GM23338 (cell line): ENCODE measurements around the gene TMED9. TPM values are rescaled to one million over a fixed set of nuclear protein-coding genes. Genes with fewer than 3 reads are reported as not detected.

ENCODE experiments used
- ATAC-seq: fragments of 200-7000 bp; cut with Tn5 transposase; 3 replicates; pipeline ENCODE4 v1.9.1; 2020
- DNase-seq: peaks from one replicate; pipeline ENCODE4 v3.0.0-alpha.2; 2015; ENCODE audit warnings: low spot score
- H2AFZ ChIP-seq: fragments of 200-600 bp; sonication (generic); 2 replicates; pipeline ENCODE4 v1.8.0; 2016; ENCODE audit warnings: antibody characterized with exemption, mild to moderate bottlenecking, moderate library complexity
- H3F3A ChIP-seq: fragments of 200-600 bp; sonication (generic); replicated peaks from 2 replicates; pipeline ENCODE4 v1.8.0; 2017; ENCODE audit warnings: antibody characterized with exemption, mixed run types, low read depth
- H3K27ac ChIP-seq: fragments of 200-600 bp; sonication (generic); 2 replicates; pipeline ENCODE4 v1.6.1; 2016; ENCODE audit warnings: low read depth
- H3K27me3 ChIP-seq: fragments of 200-600 bp; sonication (generic); 2 replicates; pipeline ENCODE4 v1.8.0; 2016; ENCODE audit warnings: mild to moderate bottlenecking, mixed run types, moderate library complexity; ENCODE audit not compliant: insufficient read depth
- H3K36me3 ChIP-seq: fragments of 200-600 bp; sonication (generic); 2 replicates; pipeline ENCODE4 v1.8.0; 2016; ENCODE audit warnings: mild to moderate bottlenecking; ENCODE audit not compliant: insufficient read depth
- H3K4me1 ChIP-seq: fragments of 200-600 bp; sonication (generic); 2 replicates; pipeline ENCODE4 v1.8.0; 2016; ENCODE audit warnings: mild to moderate bottlenecking, moderate library complexity; ENCODE audit not compliant: insufficient read depth
- H3K4me2 ChIP-seq: fragments of 200-600 bp; sonication (generic); 2 replicates; pipeline ENCODE4 v1.7.1; 2017; ENCODE audit warnings: mixed run types
- H3K4me3 ChIP-seq: fragments of 200-600 bp; sonication (generic); 2 replicates; pipeline ENCODE4 v1.6.1; 2016; ENCODE audit warnings: mixed run types
- H3K79me2 ChIP-seq: fragments of 200-600 bp; sonication (generic); replicated peaks from 2 replicates; pipeline ENCODE4 v1.8.0; 2017; ENCODE audit warnings: mild to moderate bottlenecking; ENCODE audit not compliant: insufficient read depth
- H3K9me2 ChIP-seq: fragments of 200-600 bp; sonication (generic); 2 replicates; pipeline ENCODE4 v1.8.0; 2017; ENCODE audit not compliant: insufficient read depth
- H4K20me1 ChIP-seq: fragments of 200-600 bp; sonication (generic); replicated peaks from 2 replicates; pipeline ENCODE4 v1.8.0; 2017; ENCODE audit warnings: mild to moderate bottlenecking; ENCODE audit not compliant: insufficient read depth
- H3K27ac Mint-ChIP-seq: 2 replicates; pipeline ENCODE4 v1.8.0; 2020; ENCODE audit warnings: inconsistent platforms, mild to moderate bottlenecking, moderate library complexity, mixed read lengths
- H3K27me3 Mint-ChIP-seq: 3 replicates; pipeline ENCODE4 v1.8.0; 2022; ENCODE audit warnings: low read depth, mild to moderate bottlenecking, moderate library complexity, mixed read lengths, inconsistent platforms; ENCODE audit not compliant: insufficient read depth, poor library complexity
- H3K36me3 Mint-ChIP-seq: 3 replicates; pipeline ENCODE4 v1.8.0; 2021; ENCODE audit warnings: low read depth, mild to moderate bottlenecking, inconsistent platforms, moderate library complexity, mixed read lengths
- H3K4me1 Mint-ChIP-seq: 3 replicates; pipeline ENCODE4 v1.8.0; 2020; ENCODE audit warnings: mild to moderate bottlenecking, inconsistent platforms, mixed read lengths
- H3K4me3 Mint-ChIP-seq: 3 replicates; pipeline ENCODE4 v1.8.0; 2021; ENCODE audit warnings: moderate library complexity, mild to moderate bottlenecking, inconsistent platforms, mixed read lengths
- H3K9me3 Mint-ChIP-seq: 3 replicates; pipeline ENCODE4 v1.8.0; 2020; ENCODE audit warnings: moderate library complexity, mild to moderate bottlenecking, inconsistent platforms, mixed read lengths
- CREB1 ChIP-seq: fragments of 250-450 bp; sonication (Bioruptor Pico); IDR thresholded peaks from 2 replicates; pipeline ENCODE4 v1.5.0; 2020; ENCODE audit warnings: low read depth, mild to moderate bottlenecking, moderate library complexity
- ETS1 ChIP-seq: IDR thresholded peaks from 2 replicates; pipeline ENCODE4 v1.6.1; 2016; ENCODE audit warnings: antibody characterized with exemption
- EZH2 ChIP-seq: fragments of 200-600 bp; sonication (generic); IDR thresholded peaks from one replicate; pipeline ENCODE4 v1.8.0; 2017; ENCODE audit warnings: antibody characterized with exemption, mild to moderate bottlenecking, low read depth; ENCODE audit not compliant: unreplicated experiment
- JUNB ChIP-seq: IDR thresholded peaks from one replicate; pipeline ENCODE4 v1.6.1; 2016; ENCODE audit warnings: antibody characterized with exemption; ENCODE audit not compliant: unreplicated experiment
- NANOG ChIP-seq: IDR thresholded peaks from 2 replicates; pipeline ENCODE4 v1.6.1; 2016; ENCODE audit warnings: antibody characterized with exemption, borderline replicate concordance
- POLR2AphosphoS5 ChIP-seq: IDR thresholded peaks from 2 replicates; pipeline ENCODE4 v1.6.1; 2016; ENCODE audit warnings: antibody characterized with exemption, low read depth
- STAT1 ChIP-seq: IDR thresholded peaks from one replicate; pipeline ENCODE4 v1.6.1; 2016; ENCODE audit warnings: antibody characterized with exemption; ENCODE audit not compliant: unreplicated experiment
- ZNF114 ChIP-seq: fragments of 250-450 bp; sonication (Bioruptor Pico); IDR thresholded peaks from 2 replicates; pipeline ENCODE4 v1.5.0; 2020; ENCODE audit warnings: mild to moderate bottlenecking, moderate library complexity
- ZNF331 ChIP-seq: fragments of 250-450 bp; sonication (Bioruptor Pico); IDR thresholded peaks from 2 replicates; pipeline ENCODE4 v1.5.0; 2020; ENCODE audit warnings: low read depth, mild to moderate bottlenecking, moderate library complexity
- ZNF462 ChIP-seq: fragments of 250-450 bp; sonication (Bioruptor Pico); IDR thresholded peaks from 2 replicates; pipeline ENCODE4 v1.5.0; 2020; ENCODE audit warnings: mild to moderate bottlenecking, moderate library complexity
- polyA plus RNA-seq: library from polyadenylated mRNA; unstranded; fragments of >200 nt; fragmentation: Nextera tagmentation; extraction: Ambion mirVana; gene quantifications from 2 replicates; pipeline ENCODE4 v1.2.1, GENCODE V29; 2016
- total RNA-seq: library from RNA; depleted of rRNA; stranded (reverse); fragments of >200 nt; shearing (Covaris generic); gene quantifications from 2 replicates; pipeline ENCODE4 v1.2.3, GENCODE V29; 2014

Gene TMED9
- total and polyA plus RNA-seq, 2 experiments from 2014 or later, result 77.2 to 130 TPM

- Histone ChIP-seq H3K79me2 (no peaks in the 10 kb centered on the region), H3K4me1 (peaks cover 9% of the 10 kb centered on the region), H2AFZ (no peak overlapping the region), H3K36me3 (no peaks in the 10 kb centered on the region), H3F3A (no peaks in the 10 kb centered on the region), H3K4me2 (no peak overlapping the region), H3K27ac (no peak overlapping the region), H4K20me1 (no peaks in the 10 kb centered on the region; the same call in 1 of the 2 replicates), H3K27me3 (no peaks in the 10 kb centered on the region), H3K4me3 (no peak overlapping the region), H3K9me2 (no peaks in the 10 kb centered on the region)
- DNase-seq, result no peak
- H3K4me3 Mint-ChIP-seq, result no peak overlapping the region
- no peak overlapping the region for H3K27ac Mint-ChIP-seq
- peaks cover 17% of the 10 kb centered on the region for H3K27me3 Mint-ChIP-seq
- H3K4me1 Mint-ChIP-seq, result peaks cover 17% of the 10 kb centered on the region
- peaks cover 3% of the 10 kb centered on the region; the same call in 1 of the 3 replicates for H3K36me3 Mint-ChIP-seq
- ATAC-seq, result no peak
- TF ChIP-seq NANOG (no peak), JUNB (no peak), STAT1 (no peak)
- H3K9me3 Mint-ChIP-seq, result peaks cover 2% of the 10 kb centered on the region; the same call in 1 of the 3 replicates
These were observed 19.6 kb downstream of the TMED9 start for GRCh38 chr5:177611446-177612214.

- Mint-ChIP-seq H3K9me3 (no peaks in the 10 kb centered on the region), H3K4me3 (no peak overlapping the region), H3K36me3 (no peaks in the 10 kb centered on the region), H3K4me1 (peaks cover 12% of the 10 kb centered on the region), H3K27me3 (peaks cover 19% of the 10 kb centered on the region), H3K27ac (no peak overlapping the region)
- ATAC-seq, result no peak
- H2AFZ ChIP-seq, result no peak overlapping the region
- no peaks in the 10 kb centered on the region for H3K79me2 ChIP-seq
- H3K4me1 ChIP-seq, result peaks cover 4% of the 10 kb centered on the region
- no peak for DNase-seq
- no peaks in the 10 kb centered on the region; the same call in 1 of the 2 replicates for H4K20me1 ChIP-seq
- H3K36me3 ChIP-seq, result no peaks in the 10 kb centered on the region
- H3F3A ChIP-seq, result no peaks in the 10 kb centered on the region
- H3K4me2 ChIP-seq, result no peak overlapping the region
- no peaks in the 10 kb centered on the region for H3K27me3 ChIP-seq
- H3K27ac ChIP-seq, result no peak overlapping the region
- H3K4me3 ChIP-seq, result no peak overlapping the region
- H3K9me2 ChIP-seq, result no peaks in the 10 kb centered on the region
- TF ChIP-seq ETS1 (no peak), ZNF462 (CRISPR knock-in tag) (no peak), STAT1 (no peak), POLR2AphosphoS5 (no peak), ZNF331 (no peak), NANOG (no peak), EZH2 (no peak), CREB1 (CRISPR knock-in tag) (no peak), ZNF114 (CRISPR knock-in tag) (no peak), JUNB (no peak)
These were observed 20.2 kb downstream of the TMED9 start for GRCh38 chr5:177612215-177612673.
